H9 (cell line): ENCODE measurements around the gene ZNF750. TPM values are rescaled to one million over a fixed set of nuclear protein-coding genes. Genes with fewer than 3 reads are reported as not detected.

ENCODE experiments used
- DNase-seq: peaks from one replicate; pipeline ENCODE4 v3.0.0-alpha.2; 2017
- H2AFZ ChIP-seq: one replicate; pipeline ENCODE4 v1.6.1; 2013; ENCODE audit warnings: mild to moderate bottlenecking, low read length, control low read depth, moderate library complexity
- H2AK5ac ChIP-seq: 2 replicates; pipeline ENCODE4 v1.6.1; 2013; ENCODE audit warnings: low read length, control low read depth, mixed read lengths; ENCODE audit not compliant: insufficient read length
- H2BK120ac ChIP-seq: one replicate; pipeline ENCODE4 v1.6.1; 2013; ENCODE audit warnings: low read depth, mild to moderate bottlenecking, low read length, control low read depth, inconsistent platforms; ENCODE audit not compliant: poor library complexity, severe bottlenecking
- H2BK12ac ChIP-seq: 2 replicates; pipeline ENCODE4 v1.6.1; 2013; ENCODE audit warnings: low read length, control low read depth, mixed read lengths, low read depth; ENCODE audit not compliant: insufficient read length
- H2BK15ac ChIP-seq: 2 replicates; pipeline ENCODE4 v1.6.1; 2013; ENCODE audit warnings: low read depth, low read length, control low read depth
- H2BK20ac ChIP-seq: one replicate; pipeline ENCODE4 v1.6.1; 2013; ENCODE audit warnings: low read depth, mild to moderate bottlenecking, low read length, control low read depth, inconsistent platforms; ENCODE audit not compliant: poor library complexity, severe bottlenecking
- H2BK5ac ChIP-seq: 2 replicates; pipeline ENCODE4 v1.6.1; 2013; ENCODE audit warnings: low read length, control low read depth, mixed read lengths; ENCODE audit not compliant: insufficient read length
- H3K14ac ChIP-seq: 2 replicates; pipeline ENCODE4 v1.6.1; 2013; ENCODE audit warnings: low read length, control low read depth; ENCODE audit not compliant: insufficient read depth
- H3K18ac ChIP-seq: 2 replicates; pipeline ENCODE4 v1.6.1; 2013; ENCODE audit warnings: low read depth, mild to moderate bottlenecking, mixed read lengths, low read length, control low read depth; ENCODE audit not compliant: insufficient read length
- H3K23ac ChIP-seq: 2 replicates; pipeline ENCODE4 v1.6.1; 2013; ENCODE audit warnings: low read length, control low read depth, mixed read lengths, low read depth; ENCODE audit not compliant: insufficient read length
- H3K23me2 ChIP-seq: 2 replicates; pipeline ENCODE4 v1.6.1; 2013; ENCODE audit warnings: low read depth, mild to moderate bottlenecking, mixed read lengths, low read length, control low read depth; ENCODE audit not compliant: insufficient read length, poor library complexity, severe bottlenecking
- H3K27ac ChIP-seq: 2 replicates; pipeline ENCODE4 v1.5.1; 2013; ENCODE audit warnings: low read length, control low read depth, mixed read lengths, low read depth; ENCODE audit not compliant: insufficient read length
- H3K27me3 ChIP-seq: 2 replicates; pipeline ENCODE4 v1.6.1; 2013; ENCODE audit warnings: low read length, control low read depth, inconsistent platforms; ENCODE audit not compliant: insufficient read depth
- H3K4ac ChIP-seq: 2 replicates; pipeline ENCODE4 v1.6.1; 2013; ENCODE audit warnings: low read depth, mild to moderate bottlenecking, control low read depth, inconsistent platforms, low read length, moderate library complexity
- H3K4me1 ChIP-seq: 2 replicates; pipeline ENCODE4 v1.6.1; 2013; ENCODE audit warnings: low read length, control low read depth, inconsistent platforms; ENCODE audit not compliant: insufficient read depth
- H3K4me2 ChIP-seq: 2 replicates; pipeline ENCODE4 v1.6.1; 2013; ENCODE audit warnings: low read length, control low read depth, mixed read lengths; ENCODE audit not compliant: insufficient read length, insufficient read depth
- H3K56ac ChIP-seq: 2 replicates; pipeline ENCODE4 v1.6.1; 2013; ENCODE audit warnings: low read depth, mild to moderate bottlenecking, mixed read lengths, low read length, control low read depth; ENCODE audit not compliant: insufficient read length
- H3K79me1 ChIP-seq: 2 replicates; pipeline ENCODE4 v1.6.1; 2013; ENCODE audit warnings: low read depth, mild to moderate bottlenecking, moderate library complexity, low read length, control low read depth, inconsistent platforms; ENCODE audit not compliant: insufficient read depth, poor library complexity, severe bottlenecking
- H3K79me2 ChIP-seq: 2 replicates; pipeline ENCODE4 v1.6.1; 2013; ENCODE audit warnings: low read length, control low read depth, inconsistent platforms; ENCODE audit not compliant: insufficient read depth
- H3K9ac ChIP-seq: 2 replicates; pipeline ENCODE4 v1.6.1; 2013; ENCODE audit warnings: low read length, control low read depth, mixed read lengths; ENCODE audit not compliant: insufficient read length; ENCODE audit errors: extremely low read depth
- H3K9me3 ChIP-seq: one replicate; pipeline ENCODE4 v1.6.1; 2013; ENCODE audit warnings: low read depth, low read length, inconsistent platforms; ENCODE audit not compliant: control insufficient read depth
- H3T11ph ChIP-seq: one replicate; pipeline ENCODE4 v1.6.1; 2013; ENCODE audit warnings: mild to moderate bottlenecking, low read length, control low read depth, inconsistent platforms
- H4K20me1 ChIP-seq: one replicate; pipeline ENCODE4 v1.6.1; 2013; ENCODE audit not compliant: control insufficient read depth, insufficient read length, insufficient read depth
- H4K5ac ChIP-seq: 2 replicates; pipeline ENCODE4 v1.6.1; 2013; ENCODE audit warnings: low read depth, mild to moderate bottlenecking, mixed read lengths, low read length, control low read depth; ENCODE audit not compliant: insufficient read length
- H4K8ac ChIP-seq: replicated peaks from 2 replicates; pipeline ENCODE4 v1.6.1; 2013; ENCODE audit warnings: low read length, control low read depth, mixed read lengths, low read depth; ENCODE audit not compliant: insufficient read length
- H4K91ac ChIP-seq: 2 replicates; pipeline ENCODE4 v1.6.1; 2013; ENCODE audit warnings: low read depth, mild to moderate bottlenecking, moderate library complexity, mixed read lengths, low read length, control low read depth; ENCODE audit not compliant: insufficient read length
- H3K27ac Mint-ChIP-seq, 3 experiments: 2 replicates in 2 of 3; 3 replicates in 1 of 3; pipeline ENCODE4 v1.8.0; 2020 to 2021; ENCODE audit warnings: mixed read lengths in 3 of 3, mild to moderate bottlenecking in 1 of 3, moderate library complexity in 1 of 3
- H3K27me3 Mint-ChIP-seq: 2 replicates; pipeline ENCODE4 v1.8.0; 2021; ENCODE audit warnings: low read depth, mild to moderate bottlenecking, moderate library complexity, mixed read lengths
- H3K36me3 Mint-ChIP-seq, 3 experiments: 2 replicates in 2 of 3; 3 replicates in 1 of 3; pipeline ENCODE4 v1.8.0; 2020 to 2021; ENCODE audit warnings: low read depth in 3 of 3, mixed read lengths in 3 of 3; ENCODE audit not compliant: insufficient read depth in 1 of 3
- H3K4me1 Mint-ChIP-seq, 2 experiments: 2 replicates each; pipeline ENCODE4 v1.8.0; 2020; ENCODE audit warnings: mixed read lengths in 2 of 2
- H3K4me3 Mint-ChIP-seq, 2 experiments: 2 replicates in 1 of 2; 3 replicates in 1 of 2; pipeline ENCODE4 v1.8.0; 2020 to 2021; ENCODE audit warnings: mild to moderate bottlenecking in 2 of 2, mixed read lengths in 2 of 2, moderate library complexity in 1 of 2
- H3K9me3 Mint-ChIP-seq, 2 experiments: 2 replicates in 1 of 2; 3 replicates in 1 of 2; pipeline ENCODE4 v1.8.0; 2020; ENCODE audit warnings: mild to moderate bottlenecking in 2 of 2, mixed read lengths in 2 of 2, moderate library complexity in 1 of 2
- WGBS: extraction: QIAGEN DNeasy Blood & Tissue Kit; methylation state at CpG from one replicate; pipeline ENCODE4 v1.1.7; 2013; ENCODE audit warnings: missing lambda C conversion rate, low lambda C conversion rate, mixed read lengths; ENCODE audit not compliant: insufficient read length; ENCODE audit errors: extremely low coverage; 5-methylcytosine and 5-hydroxymethylcytosine counted together
- total RNA-seq: library from RNA; stranded (reverse); gene quantifications from 2 replicates; pipeline ENCODE4 v1.2.1, GENCODE V29; 2021
- TF ChIP-seq, protein P1 (sequence below): fragments of 200-600 bp; sonication (generic); conservative IDR thresholded peaks from 3 replicates; pipeline ENCODE4 v1.8.0; 2021; ENCODE audit warnings: antibody characterized with exemption, mild to moderate bottlenecking

The ZNF750 gene
- total RNA-seq, 1 experiment from 2014 or later, result not detected

DNA sequence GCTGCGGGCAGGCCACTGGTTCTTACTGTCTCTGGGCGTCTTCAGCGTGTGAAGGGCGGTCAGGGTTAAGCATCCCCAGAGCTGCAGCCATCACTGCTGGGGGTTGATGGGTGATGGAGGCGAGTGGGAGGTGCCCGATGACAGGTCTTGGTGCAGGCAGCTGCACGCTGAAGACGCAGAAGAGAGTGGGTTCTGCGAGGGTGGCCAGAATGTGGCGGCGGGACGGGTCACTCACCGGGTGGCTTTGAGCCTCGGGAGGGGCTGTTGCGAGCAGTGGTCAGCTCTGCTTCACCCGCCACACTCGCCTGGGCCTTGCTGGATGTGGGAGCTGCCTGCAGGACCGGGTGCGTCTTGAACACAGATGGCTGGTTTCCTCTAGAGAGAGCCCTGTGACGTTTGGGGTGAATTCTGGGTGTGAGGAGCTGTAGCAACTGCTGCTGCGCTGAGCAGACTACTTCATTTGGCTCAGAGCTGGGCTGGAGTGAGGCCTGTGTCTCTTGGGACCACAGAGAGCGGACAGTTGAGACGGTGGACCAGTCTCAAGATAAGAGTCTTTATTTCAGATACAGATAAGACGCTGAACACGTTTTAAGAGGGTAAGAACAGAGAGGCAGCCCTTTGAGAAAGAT, 44.6 kb upstream of the ZNF750 start:
- no CpG with 5 or more reads among the region's 25 CpGs for WGBS
- no peak overlapping the region for H3K23ac ChIP-seq
- H3K9me3 ChIP-seq, result no peaks in the 10 kb centered on the region
- Mint-ChIP-seq H3K27ac (peak overlapping the region; percentile 8 to 84 (median 79); a peak in 4 of 7 replicates), H3K4me1 (peaks cover 23 to 36% of the 10 kb centered on the region in 2 experiments), H3K9me3 (0 out of 5 replicates have a peak, but pooled peaks cover 0 to 3% of the 10 kb centered on the region in 2 experiments), H3K27me3 (no peaks in the 10 kb centered on the region), H3K4me3 (no peak overlapping the region; a peak in 1 of 5 replicates), H3K36me3 (peaks cover 20 to 31% (median 31%) of the 10 kb centered on the region in 3 experiments)
- H2AFZ ChIP-seq, result no peak overlapping the region
- no peak overlapping the region for H2BK15ac ChIP-seq
- no peak overlapping the region for H4K5ac ChIP-seq
- peaks cover under 1% of the 10 kb centered on the region for H4K20me1 ChIP-seq
- no peaks in the 10 kb centered on the region; the same call in 1 of the 2 replicates for H3K4me1 ChIP-seq
- no peak overlapping the region for H4K8ac ChIP-seq
- no peak overlapping the region for H3K4me2 ChIP-seq
- H4K91ac ChIP-seq, result no peak overlapping the region
- H3K56ac ChIP-seq, result no peak overlapping the region
- H2BK12ac ChIP-seq, result no peak overlapping the region
- no peaks in the 10 kb centered on the region for H3K79me1 ChIP-seq
- no peak overlapping the region for H3K27ac ChIP-seq
- H3K18ac ChIP-seq, result no peak overlapping the region
- no peak overlapping the region for H2AK5ac ChIP-seq
- H3K27me3 ChIP-seq, result no peaks in the 10 kb centered on the region
- H3K9ac ChIP-seq, result no peak overlapping the region
- no peak overlapping the region for H2BK120ac ChIP-seq
- no peak overlapping the region for H2BK20ac ChIP-seq
- no peak overlapping the region for H3K4ac ChIP-seq
- no peaks in the 10 kb centered on the region; the same call in 1 of the 2 replicates for H3K79me2 ChIP-seq
- DNase-seq, result no peak
- no peak overlapping the region for H3T11ph ChIP-seq
- TF ChIP-seq, protein P1, sequence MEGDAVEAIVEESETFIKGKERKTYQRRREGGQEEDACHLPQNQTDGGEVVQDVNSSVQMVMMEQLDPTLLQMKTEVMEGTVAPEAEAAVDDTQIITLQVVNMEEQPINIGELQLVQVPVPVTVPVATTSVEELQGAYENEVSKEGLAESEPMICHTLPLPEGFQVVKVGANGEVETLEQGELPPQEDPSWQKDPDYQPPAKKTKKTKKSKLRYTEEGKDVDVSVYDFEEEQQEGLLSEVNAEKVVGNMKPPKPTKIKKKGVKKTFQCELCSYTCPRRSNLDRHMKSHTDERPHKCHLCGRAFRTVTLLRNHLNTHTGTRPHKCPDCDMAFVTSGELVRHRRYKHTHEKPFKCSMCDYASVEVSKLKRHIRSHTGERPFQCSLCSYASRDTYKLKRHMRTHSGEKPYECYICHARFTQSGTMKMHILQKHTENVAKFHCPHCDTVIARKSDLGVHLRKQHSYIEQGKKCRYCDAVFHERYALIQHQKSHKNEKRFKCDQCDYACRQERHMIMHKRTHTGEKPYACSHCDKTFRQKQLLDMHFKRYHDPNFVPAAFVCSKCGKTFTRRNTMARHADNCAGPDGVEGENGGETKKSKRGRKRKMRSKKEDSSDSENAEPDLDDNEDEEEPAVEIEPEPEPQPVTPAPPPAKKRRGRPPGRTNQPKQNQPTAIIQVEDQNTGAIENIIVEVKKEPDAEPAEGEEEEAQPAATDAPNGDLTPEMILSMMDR, result no peak
- H2BK5ac ChIP-seq, result no peak overlapping the region
- no peaks in the 10 kb centered on the region for H3K23me2 ChIP-seq
- H3K14ac ChIP-seq, result no peak overlapping the region
